SK-N-SH (cell line): Measurements from ENCODE around the gene CALML4. TPM values are rescaled to one million over a fixed set of nuclear protein-coding genes. Genes with fewer than 3 reads are reported as not detected.

Experiments
- CHD2 ChIP-seq: fragments of 150-350 bp; IDR thresholded peaks from 2 replicates; pipeline ENCODE4 v1.6.1; 2018; ENCODE audit warnings: low read length; ENCODE audit not compliant: partially characterized antibody
- CTCF ChIP-seq: fragments of 200-600 bp; sonication (generic); IDR thresholded peaks from 2 replicates; pipeline ENCODE4 v1.6.1; 2017; ENCODE audit warnings: antibody characterized with exemption, mild to moderate bottlenecking, moderate library complexity
- ELF1 ChIP-seq: IDR thresholded peaks from 2 replicates; pipeline ENCODE4 v1.4.0; 2012
- EP300 ChIP-seq, 2 experiments: IDR thresholded peaks; 2 replicates each; pipeline versions ENCODE4 v1.4.0 to v1.6.1; 2012; ENCODE audit warnings: borderline replicate concordance in 1 of 2, low read depth in 1 of 2, low read length in 1 of 2
- EZH2phosphoT487 ChIP-seq: fragments of 200-600 bp; sonication (generic); IDR thresholded peaks from 2 replicates; pipeline ENCODE4 v1.6.1; 2017; ENCODE audit warnings: low read depth, mixed run types, mild to moderate bottlenecking, antibody characterized with exemption, moderate library complexity, borderline replicate concordance
- FOXJ3 ChIP-seq: sonication (generic); formaldehyde crosslinking; IDR thresholded peaks from 2 replicates; pipeline ENCODE4 v1.5.1; 2020; ENCODE audit warnings: mild to moderate bottlenecking, missing genetic modification reagents
- FOXM1 ChIP-seq: IDR thresholded peaks from 2 replicates; pipeline ENCODE4 v1.4.0; 2012; ENCODE audit warnings: low read depth, mild to moderate bottlenecking
- GATA2 ChIP-seq: sonication (generic); formaldehyde crosslinking; IDR thresholded peaks from 2 replicates; pipeline ENCODE4 v1.5.0; 2020; ENCODE audit warnings: mild to moderate bottlenecking, missing genetic modification reagents
- IRF3 ChIP-seq: fragments of 150-350 bp; IDR thresholded peaks from 2 replicates; pipeline ENCODE4 v1.6.1; 2016; ENCODE audit warnings: mild to moderate bottlenecking, low read depth, low read length
- JUND ChIP-seq: IDR thresholded peaks from 2 replicates; pipeline ENCODE4 v1.4.0; 2012
- NFIC ChIP-seq: IDR thresholded peaks from 2 replicates; pipeline ENCODE4 v1.4.0; 2012; ENCODE audit warnings: borderline replicate concordance
- RAD21 ChIP-seq: IDR thresholded peaks from 2 replicates; pipeline ENCODE4 v1.6.1; 2012; ENCODE audit warnings: mild to moderate bottlenecking, low read length
- RFX5 ChIP-seq: IDR thresholded peaks from 2 replicates; pipeline ENCODE4 v1.6.1; 2012; ENCODE audit warnings: mild to moderate bottlenecking, improper control_type of control experiment, low read length
- SIN3A ChIP-seq: IDR thresholded peaks from 2 replicates; pipeline ENCODE4 v1.6.1; 2012; ENCODE audit warnings: low read depth, mild to moderate bottlenecking, low read length, moderate library complexity, borderline replicate concordance
- TAF1 ChIP-seq: IDR thresholded peaks from 2 replicates; pipeline ENCODE4 v1.6.1; 2012; ENCODE audit warnings: low read depth, mild to moderate bottlenecking, low read length, moderate library complexity, borderline replicate concordance
- TCF12 ChIP-seq: IDR thresholded peaks from 2 replicates; pipeline ENCODE4 v1.4.0; 2012
- TEAD4 ChIP-seq: IDR thresholded peaks from 2 replicates; pipeline ENCODE4 v1.4.0; 2012; ENCODE audit warnings: mild to moderate bottlenecking, borderline replicate concordance; ENCODE audit not compliant: insufficient read depth
- YY1 ChIP-seq: IDR thresholded peaks from 2 replicates; pipeline ENCODE4 v1.4.0; 2012; ENCODE audit warnings: low read depth, mild to moderate bottlenecking
- polyA plus RNA-seq, 3 experiments: library from polyadenylated mRNA; depleted of rRNA; stranded (reverse); fragments of >200 nt; gene quantifications; 2 replicates each; pipeline ENCODE4 v1.2.3, GENCODE V29; 2012
- TF ChIP-seq, protein P1 (sequence below): IDR thresholded peaks from 2 replicates; pipeline ENCODE4 v1.4.0; 2012; ENCODE audit warnings: low read depth, borderline replicate concordance
- TF ChIP-seq, protein P2 (sequence below): IDR thresholded peaks from 2 replicates; pipeline ENCODE4 v1.4.0; 2012; ENCODE audit warnings: low read depth
- TF ChIP-seq, protein P3 (sequence below): IDR thresholded peaks from 2 replicates; pipeline ENCODE4 v1.4.0; 2012; ENCODE audit warnings: low read depth, borderline replicate concordance

CALML4 gene
- polyA plus RNA-seq, 1 of the 3 experiments (the other 2 are of a cell fraction): 3.1 TPM

DNA sequence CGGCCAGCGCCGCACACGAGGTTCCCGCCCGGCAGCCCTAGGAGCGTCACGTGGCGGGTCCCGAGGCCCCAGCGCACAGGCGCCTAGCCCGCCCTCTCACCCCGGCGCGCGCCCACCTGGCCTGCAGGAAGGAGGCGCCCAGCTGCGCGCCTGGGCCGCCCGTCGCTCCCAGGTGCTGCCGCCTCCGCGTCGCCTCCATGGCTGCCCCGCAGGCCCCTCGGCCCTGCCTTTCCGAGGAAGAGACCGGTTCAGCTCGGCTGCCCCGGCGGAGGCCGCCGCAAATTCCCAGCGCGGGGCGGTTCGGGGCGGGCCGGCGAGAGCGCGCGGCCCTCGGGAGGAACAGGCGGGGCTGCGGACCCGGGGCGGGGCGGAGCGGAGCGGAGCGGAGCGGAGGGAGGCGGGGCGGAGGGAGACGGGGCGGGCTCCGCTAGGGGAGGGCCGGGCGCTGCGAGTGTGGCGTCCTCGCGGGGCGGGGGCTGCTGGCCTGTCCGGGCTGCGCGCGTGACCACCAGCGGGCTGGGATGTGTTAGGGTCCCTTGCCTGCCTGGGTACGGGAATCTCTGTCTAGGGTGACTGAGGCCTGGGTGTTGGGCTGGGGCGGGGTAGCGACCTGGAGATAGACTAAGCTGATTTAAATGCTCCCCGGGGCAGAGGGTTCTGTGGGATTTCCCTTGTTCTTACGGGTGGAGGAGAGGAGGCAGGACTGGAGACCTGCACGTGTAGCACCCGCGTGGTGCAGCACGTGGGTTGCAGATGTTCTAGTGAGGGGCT lies 24.4 kb upstream of the CALML4 start, which contains the start of gene CLN6 (continued):
- TF ChIP-seq CTCF (no peak), RAD21 (no peak), RFX5 (no peak), EP300 (IDR thresholded peaks at IDR 0.05; ENCODE audit: borderline replicate concordance in 1 of 2, low read depth in 1 of 2, low read length in 1 of 2) (no peak), TEAD4 (no peak), TCF12 (peak; percentile 74), TAF1 (no peak), CHD2 (peak; percentile 25), YY1 (no peak), GATA2 (CRISPR knock-in tag) (no peak), FOXM1 (no peak), ELF1 (no peak), JUND (no peak), NFIC (no peak), SIN3A (peak; percentile 65; the same call in 1 of the 2 replicates), EZH2phosphoT487 (no peak), IRF3 (no peak), FOXJ3 (CRISPR knock-in tag) (no peak)
- TF ChIP-seq, protein P1, sequence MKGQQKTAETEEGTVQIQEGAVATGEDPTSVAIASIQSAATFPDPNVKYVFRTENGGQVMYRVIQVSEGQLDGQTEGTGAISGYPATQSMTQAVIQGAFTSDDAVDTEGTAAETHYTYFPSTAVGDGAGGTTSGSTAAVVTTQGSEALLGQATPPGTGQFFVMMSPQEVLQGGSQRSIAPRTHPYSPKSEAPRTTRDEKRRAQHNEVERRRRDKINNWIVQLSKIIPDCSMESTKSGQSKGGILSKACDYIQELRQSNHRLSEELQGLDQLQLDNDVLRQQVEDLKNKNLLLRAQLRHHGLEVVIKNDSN: peak; percentile 90
- TF ChIP-seq, protein P2, sequence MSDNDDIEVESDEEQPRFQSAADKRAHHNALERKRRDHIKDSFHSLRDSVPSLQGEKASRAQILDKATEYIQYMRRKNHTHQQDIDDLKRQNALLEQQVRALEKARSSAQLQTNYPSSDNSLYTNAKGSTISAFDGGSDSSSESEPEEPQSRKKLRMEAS: peak; percentile 98
- TF ChIP-seq, protein P3, sequence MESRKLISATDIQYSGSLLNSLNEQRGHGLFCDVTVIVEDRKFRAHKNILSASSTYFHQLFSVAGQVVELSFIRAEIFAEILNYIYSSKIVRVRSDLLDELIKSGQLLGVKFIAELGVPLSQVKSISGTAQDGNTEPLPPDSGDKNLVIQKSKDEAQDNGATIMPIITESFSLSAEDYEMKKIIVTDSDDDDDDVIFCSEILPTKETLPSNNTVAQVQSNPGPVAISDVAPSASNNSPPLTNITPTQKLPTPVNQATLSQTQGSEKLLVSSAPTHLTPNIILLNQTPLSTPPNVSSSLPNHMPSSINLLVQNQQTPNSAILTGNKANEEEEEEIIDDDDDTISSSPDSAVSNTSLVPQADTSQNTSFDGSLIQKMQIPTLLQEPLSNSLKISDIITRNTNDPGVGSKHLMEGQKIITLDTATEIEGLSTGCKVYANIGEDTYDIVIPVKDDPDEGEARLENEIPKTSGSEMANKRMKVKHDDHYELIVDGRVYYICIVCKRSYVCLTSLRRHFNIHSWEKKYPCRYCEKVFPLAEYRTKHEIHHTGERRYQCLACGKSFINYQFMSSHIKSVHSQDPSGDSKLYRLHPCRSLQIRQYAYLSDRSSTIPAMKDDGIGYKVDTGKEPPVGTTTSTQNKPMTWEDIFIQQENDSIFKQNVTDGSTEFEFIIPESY: no peak
